Panc1 (cell line): ENCODE data around the gene TRIM44.

Experiments
- CTCF ChIP-seq: fragments of 450-650 bp; IDR thresholded peaks from 2 replicates; pipeline ENCODE4 v1.5.1; 2017; ENCODE audit warnings: mild to moderate bottlenecking
- POLR2AphosphoS5 ChIP-seq: IDR thresholded peaks from 2 replicates; pipeline ENCODE4 v1.6.1; 2012; ENCODE audit warnings: mild to moderate bottlenecking, low read depth, low read length, moderate library complexity

- TF ChIP-seq CTCF: no peak
- TF ChIP-seq POLR2AphosphoS5: no peak
Measured at GRCh38 chr11:35633827-35634423, 28.6 kb upstream of the TRIM44 start.
